D721Med (cell line): ENCODE measurements around the gene LSAMP.

ENCODE experiments used
- DNase-seq: peaks from one replicate; pipeline ENCODE4 v3.0.0; 2011; ENCODE audit warnings: low spot score; ENCODE audit not compliant: insufficient read length
- FAIRE-seq: peaks from 2 replicates; lab custom pipeline; 2011; peaks lifted over from hg19 to GRCh38; lab: Jason Lieb, UNC
- TF ChIP-seq, protein P1 (sequence below): IDR thresholded peaks from 2 replicates; pipeline ENCODE4 v1.5.1; 2012; ENCODE audit warnings: mild to moderate bottlenecking, control low read depth; ENCODE audit not compliant: insufficient read depth; ENCODE audit errors: missing control alignments

The LSAMP gene

DNA sequence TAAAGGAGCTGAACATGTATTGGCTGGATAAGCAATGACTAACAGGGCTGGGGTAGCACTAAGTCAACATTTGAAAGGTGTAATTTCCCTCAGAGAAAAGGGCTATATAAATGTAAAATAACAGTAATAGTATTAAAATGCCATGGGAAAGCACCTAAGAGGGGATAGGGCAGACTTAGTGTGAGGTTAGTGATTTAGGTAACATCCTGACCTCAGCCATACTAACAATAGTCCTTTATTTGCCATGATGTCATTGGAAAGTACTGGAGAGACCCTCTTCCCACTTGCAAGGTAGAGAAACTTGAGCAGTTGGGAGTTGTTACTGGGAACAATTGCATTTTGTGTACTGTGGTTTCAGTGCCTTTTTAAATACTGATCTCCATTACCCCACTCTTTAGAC, 103.4 kb downstream of the LSAMP start:
- no peak for FAIRE-seq
- no peak for DNase-seq
- TF ChIP-seq, protein P1, sequence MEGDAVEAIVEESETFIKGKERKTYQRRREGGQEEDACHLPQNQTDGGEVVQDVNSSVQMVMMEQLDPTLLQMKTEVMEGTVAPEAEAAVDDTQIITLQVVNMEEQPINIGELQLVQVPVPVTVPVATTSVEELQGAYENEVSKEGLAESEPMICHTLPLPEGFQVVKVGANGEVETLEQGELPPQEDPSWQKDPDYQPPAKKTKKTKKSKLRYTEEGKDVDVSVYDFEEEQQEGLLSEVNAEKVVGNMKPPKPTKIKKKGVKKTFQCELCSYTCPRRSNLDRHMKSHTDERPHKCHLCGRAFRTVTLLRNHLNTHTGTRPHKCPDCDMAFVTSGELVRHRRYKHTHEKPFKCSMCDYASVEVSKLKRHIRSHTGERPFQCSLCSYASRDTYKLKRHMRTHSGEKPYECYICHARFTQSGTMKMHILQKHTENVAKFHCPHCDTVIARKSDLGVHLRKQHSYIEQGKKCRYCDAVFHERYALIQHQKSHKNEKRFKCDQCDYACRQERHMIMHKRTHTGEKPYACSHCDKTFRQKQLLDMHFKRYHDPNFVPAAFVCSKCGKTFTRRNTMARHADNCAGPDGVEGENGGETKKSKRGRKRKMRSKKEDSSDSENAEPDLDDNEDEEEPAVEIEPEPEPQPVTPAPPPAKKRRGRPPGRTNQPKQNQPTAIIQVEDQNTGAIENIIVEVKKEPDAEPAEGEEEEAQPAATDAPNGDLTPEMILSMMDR, result no peak

DNA sequence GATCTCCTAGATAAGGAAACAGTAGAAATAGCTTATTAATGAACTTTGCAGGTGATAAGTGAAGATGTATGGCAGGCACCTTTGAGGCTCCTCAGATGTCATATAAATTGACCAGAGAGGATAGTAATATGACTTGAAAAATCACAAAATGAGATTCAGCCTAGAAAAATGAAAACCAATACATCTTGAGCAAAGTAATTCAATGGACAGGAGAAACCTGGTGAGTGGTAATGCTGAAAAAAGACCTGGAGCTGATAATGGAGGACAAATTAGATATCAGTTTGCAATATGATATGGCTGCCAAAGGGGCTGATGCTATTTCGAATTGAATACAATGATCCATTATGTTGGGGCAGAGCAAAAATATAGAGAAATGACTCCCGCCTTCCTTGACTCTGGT, 103.9 kb downstream of the LSAMP start:
- TF ChIP-seq, protein P1, result no peak
- DNase-seq (no peak), FAIRE-seq (no peak)

DNA sequence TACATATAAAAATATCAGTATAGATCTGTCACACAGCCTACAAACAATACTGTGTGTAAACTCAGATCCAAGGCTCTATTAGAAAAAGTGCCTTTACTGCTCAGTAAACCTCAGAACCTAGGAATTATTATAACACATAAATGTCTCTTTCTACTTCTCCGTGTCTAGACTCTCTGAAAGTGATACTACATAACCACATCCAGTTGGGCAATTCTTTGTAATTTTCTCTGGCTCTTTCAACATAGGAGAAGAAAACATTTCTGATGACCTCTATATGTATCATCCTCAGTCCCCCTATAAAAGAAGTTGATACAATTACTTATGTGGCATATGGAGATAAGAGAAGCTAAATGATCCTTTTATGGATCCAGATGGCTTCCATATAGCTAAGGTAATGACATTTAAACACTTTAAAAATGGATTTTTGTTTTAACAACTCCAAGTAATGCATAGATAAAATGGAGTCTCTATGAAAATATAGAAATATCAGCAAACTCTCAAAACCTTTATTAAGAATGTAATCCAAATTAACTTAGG, 104.5 kb downstream of the LSAMP start:
- DNase-seq, result no peak
- FAIRE-seq, result no peak
- TF ChIP-seq, protein P1, result no peak

DNA sequence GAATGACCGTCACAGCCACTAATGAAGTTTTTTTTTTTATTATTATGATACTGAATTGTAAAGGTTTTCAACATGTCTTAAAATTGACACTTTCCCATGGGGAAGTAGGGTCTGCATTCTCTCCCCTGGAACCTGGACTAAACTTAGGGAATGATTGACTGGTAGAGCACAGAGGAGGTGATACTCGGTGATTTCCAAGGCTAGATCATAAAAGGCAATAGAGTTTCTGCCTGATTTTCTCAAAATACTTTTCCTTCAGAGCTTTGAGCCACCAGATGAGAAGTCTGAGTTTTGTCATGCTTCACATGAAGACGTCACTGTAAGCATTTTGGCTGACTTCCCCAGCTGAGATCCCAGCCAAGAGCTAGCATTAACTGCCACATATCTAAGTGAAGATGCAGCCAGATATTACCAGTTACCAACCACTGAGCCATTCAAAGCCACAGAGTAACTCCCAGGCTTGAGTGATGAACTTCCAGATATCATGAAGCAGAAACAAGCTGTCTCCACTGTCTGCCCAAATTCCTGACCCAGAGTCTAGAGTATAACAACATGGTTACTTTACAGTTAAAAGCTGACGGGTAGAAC, 105.8 kb downstream of the LSAMP start:
- TF ChIP-seq, protein P1, result no peak
- no peak for DNase-seq
- FAIRE-seq, result no peak

DNA sequence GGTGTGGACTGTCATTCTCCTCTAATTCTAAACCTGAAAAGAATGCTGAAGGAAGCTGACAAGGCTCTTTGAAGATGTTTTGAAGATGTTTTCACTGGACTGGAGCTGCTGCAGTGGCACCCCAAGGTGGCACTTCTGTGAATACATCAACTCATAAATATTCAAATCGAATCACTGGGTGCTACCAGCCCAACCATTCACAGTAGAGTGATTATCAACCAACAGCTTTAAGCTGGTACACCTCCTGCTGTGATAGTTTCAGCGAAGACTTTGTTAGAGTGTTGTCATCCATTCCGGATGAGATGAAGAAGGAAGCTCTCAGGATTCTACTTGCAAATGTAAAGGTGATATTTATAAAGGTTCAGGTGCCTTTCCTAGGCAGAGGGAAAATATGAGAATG, 106.6 kb downstream of the LSAMP start:
- DNase-seq, result no peak
- TF ChIP-seq, protein P1, result no peak
- no peak for FAIRE-seq

DNA sequence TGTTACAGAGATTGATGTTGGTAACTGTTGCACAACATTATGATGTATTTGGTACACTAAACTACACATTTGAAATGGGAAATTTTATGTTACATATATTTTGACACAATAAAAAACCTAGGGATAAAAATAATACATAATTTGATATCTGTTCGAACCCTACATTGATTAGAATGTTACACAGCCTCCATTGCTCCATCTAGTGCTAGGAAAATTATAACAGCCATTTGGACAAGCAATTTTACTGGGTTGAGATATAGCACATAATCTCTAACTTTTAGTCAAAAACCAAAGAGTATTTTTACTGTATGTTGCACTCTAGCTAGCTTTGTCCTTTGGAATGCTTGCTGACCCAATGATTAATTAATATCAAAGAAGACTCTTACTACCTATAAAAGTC, 108.1 kb downstream of the LSAMP start:
- DNase-seq (no peak), FAIRE-seq (no peak)
- TF ChIP-seq, protein P1, result peak; percentile 9

DNA sequence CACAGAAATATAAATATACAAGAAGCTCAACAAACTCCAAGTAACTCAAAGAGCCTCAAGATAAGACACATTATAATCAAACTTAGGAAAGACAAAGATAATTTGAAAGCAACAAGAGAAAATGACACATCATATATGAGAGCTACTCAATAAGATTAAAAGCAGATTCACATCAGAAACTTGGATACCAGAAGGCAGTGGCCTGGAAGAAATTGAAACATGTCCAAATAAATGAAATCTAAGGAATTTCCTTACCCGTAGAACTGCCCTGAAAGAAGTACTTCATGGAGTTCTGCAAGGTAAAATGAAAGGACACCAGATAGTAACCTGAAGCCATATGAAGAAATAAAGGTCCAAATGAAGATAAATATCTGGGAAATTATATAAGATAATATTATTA, 113.9 kb downstream of the LSAMP start:
- TF ChIP-seq, protein P1, result no peak
- no peak for DNase-seq
- FAIRE-seq, result no peak
